SK-N-SH (cell line): ENCODE data around the gene HSPBP1. TPM values are rescaled to one million over a fixed set of nuclear protein-coding genes. Genes with fewer than 3 reads are reported as not detected.

Experiments used
- CTCF ChIA-PET: fragments of 300-600, 350-600 bp; formaldehyde crosslinking; extraction: SDS; loops from one replicate; lab custom pipeline; 2021; lab: Yijun Ruan, JAX
- POLR2A ChIA-PET: fragments of 350-600 bp; sonication (Branson Sonifier 250); formaldehyde crosslinking; extraction: SDS; loops from one replicate; lab custom pipeline; 2020; ENCODE audit warnings: antibody characterized with exemption, inconsistent platforms; lab: Yijun Ruan, JAX
- DNase-seq: peaks from one replicate; pipeline ENCODE4 v3.0.0; 2012
- H2AFZ ChIP-seq: fragments of 200-600 bp; sonication (generic); 2 replicates; pipeline ENCODE4 v1.8.1; 2016; ENCODE audit warnings: antibody characterized with exemption, mild to moderate bottlenecking, low read depth
- H3F3A ChIP-seq: fragments of 200-600 bp; sonication (generic); replicated peaks from 2 replicates; pipeline ENCODE3; 2016; ENCODE audit warnings: antibody characterized with exemption, mild to moderate bottlenecking; ENCODE audit not compliant: insufficient read depth
- H3K27ac ChIP-seq, 2 experiments: fragments of 200-500 bp in 1 of 2; fragments of 200-600 bp in 1 of 2; sonication (Bioruptor generic) in 1 of 2; sonication (generic), shearing (Covaris generic) in 1 of 2; 2 replicates each; pipeline versions ENCODE4 v1.5.1 to v1.6.1; 2014 to 2016; ENCODE audit warnings: low read depth in 2 of 2, inconsistent platforms in 1 of 2, low read length in 1 of 2, mild to moderate bottlenecking in 1 of 2, mixed read lengths in 1 of 2
- H3K27me3 ChIP-seq: fragments of 200-600 bp; sonication (generic), shearing (Covaris generic); 2 replicates; pipeline ENCODE4 v1.6.1; 2016; ENCODE audit warnings: mixed run types; ENCODE audit not compliant: insufficient read depth
- H3K36me3 ChIP-seq, 2 experiments: fragments of 200-500 bp in 1 of 2; fragments of 200-600 bp in 1 of 2; sonication (Bioruptor generic) in 1 of 2; sonication (generic) in 1 of 2; replicated peaks in 1 of 2; 2 replicates each; pipeline versions ENCODE3 to v1.5.1; 2014 to 2016; ENCODE audit warnings: low read length in 1 of 2, mild to moderate bottlenecking in 1 of 2; ENCODE audit not compliant: insufficient read depth in 2 of 2, control insufficient read depth in 1 of 2
- H3K4me1 ChIP-seq, 2 experiments: fragments of 200-500 bp in 1 of 2; fragments of 200-600 bp in 1 of 2; sonication (Bioruptor generic) in 1 of 2; sonication (generic), shearing (Covaris generic) in 1 of 2; 2 replicates each; pipeline versions ENCODE4 v1.5.1 to v1.6.1; 2014 to 2016; ENCODE audit warnings: low read depth in 1 of 2, low read length in 1 of 2, mixed run types in 1 of 2; ENCODE audit not compliant: insufficient read depth in 2 of 2, control insufficient read depth in 1 of 2
- H3K4me2 ChIP-seq: fragments of 200-600 bp; sonication (generic), shearing (Covaris generic); 2 replicates; pipeline ENCODE4 v1.6.1; 2017; ENCODE audit warnings: mixed run types
- H3K4me3 ChIP-seq, 2 experiments: fragments of 200-500 bp in 1 of 2; fragments of 200-600 bp in 1 of 2; sonication (Bioruptor generic) in 1 of 2; sonication (generic), shearing (Covaris generic) in 1 of 2; 2 replicates each; pipeline versions ENCODE4 v1.5.1 to v1.8.1; 2014 to 2016; ENCODE audit warnings: low read depth in 2 of 2, inconsistent platforms in 1 of 2, low read length in 1 of 2, mild to moderate bottlenecking in 1 of 2, mixed read lengths in 1 of 2, moderate library complexity in 1 of 2
- H3K79me2 ChIP-seq: fragments of 200-600 bp; sonication (generic); 2 replicates; pipeline ENCODE4 v1.8.1; 2017; ENCODE audit warnings: mild to moderate bottlenecking; ENCODE audit not compliant: insufficient read depth
- H3K9ac ChIP-seq: fragments of 200-600 bp; sonication (generic); 2 replicates; pipeline ENCODE4 v1.6.1; 2017; ENCODE audit warnings: mixed run types
- H3K9me2 ChIP-seq: fragments of 200-600 bp; sonication (generic); 2 replicates; pipeline ENCODE4 v1.6.1; 2017; ENCODE audit warnings: mixed run types
- H3K9me3 ChIP-seq: fragments of 200-600 bp; sonication (generic); 2 replicates; pipeline ENCODE4 v1.6.1; 2017; ENCODE audit warnings: mixed run types, mild to moderate bottlenecking, moderate library complexity
- H4K20me1 ChIP-seq: fragments of 200-600 bp; sonication (generic); 2 replicates; pipeline ENCODE4 v1.6.1; 2017; ENCODE audit warnings: mild to moderate bottlenecking, mixed run types; ENCODE audit not compliant: insufficient read depth
- CHD2 ChIP-seq: fragments of 150-350 bp; IDR thresholded peaks from 2 replicates; pipeline ENCODE4 v1.6.1; 2018; ENCODE audit warnings: low read length; ENCODE audit not compliant: partially characterized antibody
- FOXM1 ChIP-seq: IDR thresholded peaks from 2 replicates; pipeline ENCODE4 v1.4.0; 2012; ENCODE audit warnings: low read depth, mild to moderate bottlenecking
- GATA2 ChIP-seq: sonication (generic); formaldehyde crosslinking; IDR thresholded peaks from 2 replicates; pipeline ENCODE4 v1.5.0; 2020; ENCODE audit warnings: mild to moderate bottlenecking, missing genetic modification reagents
- RAD21 ChIP-seq: IDR thresholded peaks from 2 replicates; pipeline ENCODE4 v1.6.1; 2012; ENCODE audit warnings: mild to moderate bottlenecking, low read length
- RCOR1 ChIP-seq: fragments of 150-350 bp; IDR thresholded peaks from 2 replicates; pipeline ENCODE4 v1.6.1; 2017; ENCODE audit warnings: antibody characterized with exemption, low read length
- RXRA ChIP-seq: IDR thresholded peaks from 2 replicates; pipeline ENCODE4 v1.4.0; 2012; ENCODE audit warnings: low read depth, mild to moderate bottlenecking, borderline replicate concordance
- SIN3A ChIP-seq: IDR thresholded peaks from 2 replicates; pipeline ENCODE4 v1.6.1; 2012; ENCODE audit warnings: low read depth, mild to moderate bottlenecking, low read length, moderate library complexity, borderline replicate concordance
- SMC3 ChIP-seq: IDR thresholded peaks from 2 replicates; pipeline ENCODE4 v1.6.1; 2012; ENCODE audit warnings: low read depth, low read length, improper control_type of control experiment
- WGBS: methylation state at CpG from one replicate; pipeline ENCODE4 v1.1.6; 2017; ENCODE audit warnings: low lambda C conversion rate; 5-methylcytosine and 5-hydroxymethylcytosine counted together
- polyA plus RNA-seq, 3 experiments: library from polyadenylated mRNA; depleted of rRNA; stranded (reverse); fragments of >200 nt; gene quantifications; 2 replicates each; pipeline ENCODE4 v1.2.3, GENCODE V29; 2012
- TF ChIP-seq, protein P1 (sequence below): IDR thresholded peaks from 2 replicates; pipeline ENCODE4 v1.4.0; 2012; ENCODE audit warnings: low read depth, borderline replicate concordance
- TF ChIP-seq, protein P2 (sequence below): IDR thresholded peaks from 2 replicates; pipeline ENCODE4 v1.6.1; 2012; ENCODE audit warnings: mild to moderate bottlenecking, low read depth, low read length, moderate library complexity
- TF ChIP-seq, protein P3 (sequence below): IDR thresholded peaks from 2 replicates; pipeline ENCODE4 v1.4.0; 2012; ENCODE audit warnings: low read depth

Gene HSPBP1
- polyA plus RNA-seq, 1 of the 3 experiments (the other 2 are of a cell fraction): 55.4 TPM

DNA sequence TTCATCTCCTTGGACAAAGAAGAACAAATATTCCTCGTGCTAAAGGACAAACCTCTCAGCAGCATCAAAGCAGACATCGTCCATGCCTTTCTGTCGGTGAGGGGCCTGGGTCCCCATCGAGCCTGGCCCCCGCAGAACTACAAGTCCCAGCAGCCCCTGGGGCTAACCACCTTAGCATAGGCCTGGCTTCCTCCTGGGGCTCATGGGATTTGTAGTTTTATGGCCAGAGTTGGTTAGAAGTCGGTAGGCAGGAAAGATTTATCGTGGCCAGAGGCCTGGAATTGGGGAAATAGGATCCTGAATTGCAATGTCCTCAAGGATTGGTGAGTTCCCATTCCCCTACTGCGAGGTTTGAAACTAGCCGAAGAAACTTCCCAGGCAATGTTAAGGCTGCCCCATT lies 25.6 kb upstream of the HSPBP1 start (continued):
- TF ChIP-seq, protein P1, sequence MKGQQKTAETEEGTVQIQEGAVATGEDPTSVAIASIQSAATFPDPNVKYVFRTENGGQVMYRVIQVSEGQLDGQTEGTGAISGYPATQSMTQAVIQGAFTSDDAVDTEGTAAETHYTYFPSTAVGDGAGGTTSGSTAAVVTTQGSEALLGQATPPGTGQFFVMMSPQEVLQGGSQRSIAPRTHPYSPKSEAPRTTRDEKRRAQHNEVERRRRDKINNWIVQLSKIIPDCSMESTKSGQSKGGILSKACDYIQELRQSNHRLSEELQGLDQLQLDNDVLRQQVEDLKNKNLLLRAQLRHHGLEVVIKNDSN: no peak
- no peak for TF ChIP-seq GATA2 (CRISPR knock-in tag)
- TF ChIP-seq, all 33 proteins: peak for 2

DNA sequence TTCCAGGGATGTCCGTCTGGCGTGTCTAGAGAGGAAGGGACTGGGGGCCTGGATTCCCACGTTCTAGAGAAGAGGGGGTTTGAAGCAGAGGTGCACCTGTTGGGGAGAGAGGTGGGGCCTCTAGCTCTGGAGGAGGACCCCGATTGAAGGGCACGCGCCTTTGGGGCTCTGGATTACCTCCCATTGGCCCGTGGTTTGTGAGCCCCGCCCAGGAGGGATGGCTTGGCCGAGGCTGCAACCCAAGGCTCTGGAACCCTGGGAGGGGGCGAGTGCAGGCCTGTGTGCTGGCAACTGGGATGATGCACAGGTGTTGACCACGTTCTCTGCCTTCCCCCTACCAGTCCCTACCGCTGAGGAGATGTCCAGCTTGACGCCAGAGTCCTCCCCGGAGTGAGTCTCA lies 25.1 kb upstream of the HSPBP1 start:
- Histone ChIP-seq H3K79me2 (no peaks in the 10 kb centered on the region), H3K9me2 (no peaks in the 10 kb centered on the region)
- WGBS: 90% methylated on average over 11 of the region's 14 CpGs

DNA sequence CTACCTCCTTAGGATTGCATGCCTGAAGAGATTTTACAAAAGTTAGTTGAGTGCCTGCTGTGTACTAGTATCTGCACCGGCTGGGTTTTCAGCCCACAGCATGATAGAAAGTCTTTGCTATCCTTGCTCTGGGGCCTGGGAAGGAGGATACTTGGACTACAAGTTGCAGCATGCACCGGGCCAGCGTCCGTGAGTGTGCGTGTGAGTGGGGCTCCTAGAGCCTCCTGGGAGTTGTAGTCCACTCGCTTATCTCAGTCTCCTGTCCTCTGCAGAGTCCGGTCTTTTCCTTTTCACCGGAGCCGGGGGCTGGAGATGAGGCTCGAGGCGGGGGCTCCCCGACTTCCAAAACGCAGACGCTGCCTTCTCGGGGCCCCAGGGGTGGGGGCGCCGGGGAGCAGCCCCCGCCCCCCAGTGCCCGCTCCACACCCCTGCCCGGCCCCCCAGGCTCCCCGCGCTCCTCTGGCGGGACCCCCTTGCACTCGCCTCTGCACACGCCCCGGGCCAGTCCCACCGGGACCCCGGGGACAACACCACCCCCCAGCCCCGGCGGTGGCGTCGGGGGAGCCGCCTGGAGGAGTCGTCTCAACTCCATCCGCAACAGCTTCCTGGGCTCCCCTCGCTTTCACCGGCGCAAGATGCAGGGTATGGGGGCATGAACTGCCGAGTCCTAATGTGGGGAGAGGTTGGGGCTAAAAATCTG lies 24.5 kb upstream of the HSPBP1 start:
- WGBS: 93% methylated on average over 33 of the region's 39 CpGs
- ChIA-PET CTCF (interaction anchor here (1.2 to 3.3 kb wide), 3 partner anchors 10 to 200 kb away, joined by 3 to 12 read pairs (median 4); no protein-coding TSS in a partner anchor), POLR2A (no interaction called here)
- Histone ChIP-seq H3F3A (no peaks in the 10 kb centered on the region), H3K9me3 (no peaks in the 10 kb centered on the region), H3K9ac (no peak overlapping the region), H4K20me1 (no peaks in the 10 kb centered on the region), H3K27me3 (no peaks in the 10 kb centered on the region), H3K4me1 (peaks cover 0 to 8% of the 10 kb centered on the region in 2 experiments; a peak in 1 of 4 replicates), H3K36me3 (peaks cover 29 to 45% of the 10 kb centered on the region in 2 experiments), H2AFZ (no peak overlapping the region), H3K9me2 (no peaks in the 10 kb centered on the region), H3K79me2 (no peaks in the 10 kb centered on the region), H3K4me3 (no peak overlapping the region), H3K27ac (no peak overlapping the region), H3K4me2 (no peak overlapping the region)
- DNase-seq: peak; percentile 74
- TF ChIP-seq SIN3A (no peak), SMC3 (no peak), FOXM1 (no peak), GATA2 (CRISPR knock-in tag) (no peak), RAD21 (no peak), RCOR1 (no peak)
- TF ChIP-seq, protein P2, sequence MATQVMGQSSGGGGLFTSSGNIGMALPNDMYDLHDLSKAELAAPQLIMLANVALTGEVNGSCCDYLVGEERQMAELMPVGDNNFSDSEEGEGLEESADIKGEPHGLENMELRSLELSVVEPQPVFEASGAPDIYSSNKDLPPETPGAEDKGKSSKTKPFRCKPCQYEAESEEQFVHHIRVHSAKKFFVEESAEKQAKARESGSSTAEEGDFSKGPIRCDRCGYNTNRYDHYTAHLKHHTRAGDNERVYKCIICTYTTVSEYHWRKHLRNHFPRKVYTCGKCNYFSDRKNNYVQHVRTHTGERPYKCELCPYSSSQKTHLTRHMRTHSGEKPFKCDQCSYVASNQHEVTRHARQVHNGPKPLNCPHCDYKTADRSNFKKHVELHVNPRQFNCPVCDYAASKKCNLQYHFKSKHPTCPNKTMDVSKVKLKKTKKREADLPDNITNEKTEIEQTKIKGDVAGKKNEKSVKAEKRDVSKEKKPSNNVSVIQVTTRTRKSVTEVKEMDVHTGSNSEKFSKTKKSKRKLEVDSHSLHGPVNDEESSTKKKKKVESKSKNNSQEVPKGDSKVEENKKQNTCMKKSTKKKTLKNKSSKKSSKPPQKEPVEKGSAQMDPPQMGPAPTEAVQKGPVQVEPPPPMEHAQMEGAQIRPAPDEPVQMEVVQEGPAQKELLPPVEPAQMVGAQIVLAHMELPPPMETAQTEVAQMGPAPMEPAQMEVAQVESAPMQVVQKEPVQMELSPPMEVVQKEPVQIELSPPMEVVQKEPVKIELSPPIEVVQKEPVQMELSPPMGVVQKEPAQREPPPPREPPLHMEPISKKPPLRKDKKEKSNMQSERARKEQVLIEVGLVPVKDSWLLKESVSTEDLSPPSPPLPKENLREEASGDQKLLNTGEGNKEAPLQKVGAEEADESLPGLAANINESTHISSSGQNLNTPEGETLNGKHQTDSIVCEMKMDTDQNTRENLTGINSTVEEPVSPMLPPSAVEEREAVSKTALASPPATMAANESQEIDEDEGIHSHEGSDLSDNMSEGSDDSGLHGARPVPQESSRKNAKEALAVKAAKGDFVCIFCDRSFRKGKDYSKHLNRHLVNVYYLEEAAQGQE: no peak
- TF ChIP-seq, protein P3, sequence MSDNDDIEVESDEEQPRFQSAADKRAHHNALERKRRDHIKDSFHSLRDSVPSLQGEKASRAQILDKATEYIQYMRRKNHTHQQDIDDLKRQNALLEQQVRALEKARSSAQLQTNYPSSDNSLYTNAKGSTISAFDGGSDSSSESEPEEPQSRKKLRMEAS: no peak

More for the DNA sequence above, 25.1 kb upstream of the HSPBP1 start:
- no peak for DNase-seq
- H4K20me1 ChIP-seq: no peaks in the 10 kb centered on the region
- H3K9ac ChIP-seq: no peak overlapping the region
- ChIA-PET CTCF (interaction anchor here (1.2 kb wide), 1 partner anchor 10 kb away, joined by 4 read pairs; no protein-coding TSS in a partner anchor), POLR2A (no interaction called here)
- no peak overlapping the region for H3K4me3 ChIP-seq
- no peaks in the 10 kb centered on the region for H3F3A ChIP-seq
- no peak overlapping the region for H3K27ac ChIP-seq
- H3K4me2 ChIP-seq: no peak overlapping the region
- H3K4me1 ChIP-seq: peaks cover 0 to 8% of the 10 kb centered on the region in 2 experiments; a peak in 1 of 4 replicates
- no peaks in the 10 kb centered on the region for H3K9me3 ChIP-seq
- H2AFZ ChIP-seq: no peak overlapping the region
- TF ChIP-seq RXRA (no peak), CHD2 (no peak), FOXM1 (no peak)
- TF ChIP-seq, protein P2: no peak
- H3K27me3 ChIP-seq: no peaks in the 10 kb centered on the region
- H3K36me3 ChIP-seq: peaks cover 33 to 46% of the 10 kb centered on the region in 2 experiments
